GM10266 (cell line): ENCODE measurements around the gene SCAMP1.

Experiments used
- DNase-seq: peaks from one replicate; pipeline ENCODE4 v3.0.0; 2012; ENCODE audit errors: extremely low spot score
- TF ChIP-seq, protein P1 (sequence below): IDR thresholded peaks from 2 replicates; pipeline ENCODE4 v1.5.1; 2012; ENCODE audit warnings: mild to moderate bottlenecking, low read depth; ENCODE audit not compliant: control insufficient read depth, insufficient read depth; ENCODE audit errors: missing control alignments

Gene SCAMP1

DNA sequence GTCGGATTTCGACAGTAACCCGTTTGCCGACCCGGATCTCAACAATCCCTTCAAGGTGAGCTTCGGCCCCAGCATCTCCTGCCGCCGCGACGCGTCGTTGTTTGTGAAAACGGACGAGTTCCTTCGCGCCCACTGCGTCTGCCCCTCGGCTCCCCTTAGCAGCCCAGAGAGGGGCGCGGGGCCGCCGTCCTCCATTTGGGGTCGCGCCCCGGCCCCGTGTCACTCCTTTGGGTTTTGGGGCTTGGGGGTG, 182 bp downstream of the SCAMP1 start:
- TF ChIP-seq, protein P1, sequence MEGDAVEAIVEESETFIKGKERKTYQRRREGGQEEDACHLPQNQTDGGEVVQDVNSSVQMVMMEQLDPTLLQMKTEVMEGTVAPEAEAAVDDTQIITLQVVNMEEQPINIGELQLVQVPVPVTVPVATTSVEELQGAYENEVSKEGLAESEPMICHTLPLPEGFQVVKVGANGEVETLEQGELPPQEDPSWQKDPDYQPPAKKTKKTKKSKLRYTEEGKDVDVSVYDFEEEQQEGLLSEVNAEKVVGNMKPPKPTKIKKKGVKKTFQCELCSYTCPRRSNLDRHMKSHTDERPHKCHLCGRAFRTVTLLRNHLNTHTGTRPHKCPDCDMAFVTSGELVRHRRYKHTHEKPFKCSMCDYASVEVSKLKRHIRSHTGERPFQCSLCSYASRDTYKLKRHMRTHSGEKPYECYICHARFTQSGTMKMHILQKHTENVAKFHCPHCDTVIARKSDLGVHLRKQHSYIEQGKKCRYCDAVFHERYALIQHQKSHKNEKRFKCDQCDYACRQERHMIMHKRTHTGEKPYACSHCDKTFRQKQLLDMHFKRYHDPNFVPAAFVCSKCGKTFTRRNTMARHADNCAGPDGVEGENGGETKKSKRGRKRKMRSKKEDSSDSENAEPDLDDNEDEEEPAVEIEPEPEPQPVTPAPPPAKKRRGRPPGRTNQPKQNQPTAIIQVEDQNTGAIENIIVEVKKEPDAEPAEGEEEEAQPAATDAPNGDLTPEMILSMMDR, result no peak
- no peak for DNase-seq

- DNase-seq, result peak; percentile 66
- TF ChIP-seq, protein P1, result peak; percentile 12
These were observed 660 bp downstream of the SCAMP1 start for GRCh38 chr5:78360924-78361630.

- TF ChIP-seq, protein P1, result no peak
- no peak for DNase-seq
These were observed 1.2 kb downstream of the SCAMP1 start for GRCh38 chr5:78361631-78361993.

DNA sequence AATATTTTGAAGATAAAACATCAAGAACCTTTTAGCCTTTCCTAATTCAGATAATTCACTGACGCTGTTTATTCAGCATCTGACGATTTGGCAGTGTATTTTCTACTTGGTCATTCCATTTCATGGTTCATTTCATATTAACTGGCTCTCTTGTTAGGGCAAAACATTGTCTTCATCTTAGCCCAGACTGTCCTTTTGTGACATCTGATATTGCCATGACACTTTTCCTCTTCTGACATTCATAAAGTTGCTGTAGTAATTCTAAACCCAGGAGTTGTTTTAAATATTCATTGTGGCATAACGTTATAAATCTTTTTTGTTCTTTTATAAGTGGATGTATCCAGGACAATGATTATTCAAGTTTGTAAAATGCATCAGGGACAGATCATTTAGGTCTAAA, 1.8 kb downstream of the SCAMP1 start:
- TF ChIP-seq, protein P1, result no peak
- DNase-seq, result no peak

GRCh38 chr5:78364005-78364404, 3.6 kb downstream of the SCAMP1 start:
- DNase-seq, result no peak
- TF ChIP-seq, protein P1, result peak; percentile 4

- TF ChIP-seq, protein P1, result no peak
- no peak for DNase-seq
These were observed 7.0 kb downstream of the SCAMP1 start for GRCh38 chr5:78367318-78367991.

DNA sequence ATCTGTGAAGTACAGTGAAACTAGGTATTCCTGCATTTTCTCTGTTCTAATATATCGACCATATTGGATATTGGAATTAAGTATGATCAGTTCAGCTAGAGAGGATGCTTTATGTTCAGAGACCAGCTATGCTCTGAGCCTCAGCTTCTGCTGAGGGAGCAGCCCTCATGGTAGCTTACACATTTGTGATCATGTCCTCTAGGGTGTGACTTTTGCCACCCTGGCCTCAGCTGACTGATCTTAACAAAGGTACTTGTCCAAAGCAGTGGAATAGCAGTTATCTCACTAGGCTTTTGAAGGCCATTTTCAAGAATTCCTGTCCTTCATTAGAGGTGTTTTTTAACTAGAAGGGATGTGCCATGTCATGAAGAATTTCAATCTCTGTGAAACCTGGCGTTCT, 9.3 kb downstream of the SCAMP1 start:
- TF ChIP-seq, protein P1, result no peak
- no peak for DNase-seq
